SH-SY5Y (cell line): ENCODE results near the gene ST6GALNAC4.

Experiments
- GATA2 ChIP-seq: IDR thresholded peaks from 2 replicates; pipeline ENCODE4 v1.6.1; 2011; ENCODE audit warnings: mild to moderate bottlenecking, low read depth, low read length
- GATA3 ChIP-seq: IDR thresholded peaks from 2 replicates; pipeline ENCODE4 v1.6.1; 2011; ENCODE audit warnings: low read depth, mild to moderate bottlenecking, low read length, moderate library complexity

The ST6GALNAC4 gene

DNA sequence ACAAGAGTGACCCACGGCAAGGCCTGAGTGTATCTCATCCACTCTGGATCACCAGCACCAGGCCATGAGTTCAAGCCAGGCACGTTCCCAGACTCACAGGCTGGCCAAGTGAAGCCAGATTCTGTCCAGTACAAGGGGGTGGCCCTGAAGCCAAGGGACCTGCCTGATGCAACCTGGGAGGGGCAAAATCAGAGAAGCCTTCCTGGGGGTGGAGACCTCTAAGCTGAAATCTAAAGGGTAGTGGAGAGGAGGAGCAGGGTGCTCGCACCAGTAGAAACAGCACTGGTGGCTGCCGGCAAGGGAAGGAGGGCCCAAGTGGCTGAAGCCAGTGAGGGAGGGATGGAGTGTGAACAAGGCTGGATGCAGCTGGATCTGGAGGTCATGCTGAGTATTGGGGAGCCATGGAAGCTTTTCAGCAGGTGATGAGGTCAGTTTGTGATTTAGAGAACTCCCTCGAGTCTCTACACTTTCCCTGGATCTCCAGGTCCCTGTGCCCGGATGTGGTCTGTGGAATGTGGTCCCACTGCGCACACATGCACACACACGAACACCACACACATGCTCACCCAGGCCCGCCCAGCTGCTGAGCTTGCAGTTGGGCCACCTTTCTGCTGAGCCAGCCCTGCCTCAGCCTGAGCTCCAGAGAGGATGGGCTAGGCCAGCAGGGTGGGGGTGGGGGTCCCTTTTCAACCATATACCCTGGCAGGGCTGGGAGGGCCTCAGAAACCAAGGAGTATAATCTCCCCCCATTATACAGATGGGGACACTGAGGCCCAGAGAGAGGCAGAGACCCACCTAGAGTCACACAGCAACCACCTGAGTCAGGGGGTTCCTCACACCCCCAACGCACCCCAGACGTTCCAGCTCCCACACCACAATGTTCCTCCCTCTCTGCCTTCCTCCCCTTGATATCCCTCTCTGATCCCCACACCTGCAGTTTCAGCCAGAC, 12.1 kb upstream of the ST6GALNAC4 start:
- no peak for TF ChIP-seq GATA3

- TF ChIP-seq GATA3: no peak
- TF ChIP-seq GATA2: no peak
These were observed 11.3 kb upstream of the ST6GALNAC4 start for GRCh38 chr9:127927988-127928675.

DNA sequence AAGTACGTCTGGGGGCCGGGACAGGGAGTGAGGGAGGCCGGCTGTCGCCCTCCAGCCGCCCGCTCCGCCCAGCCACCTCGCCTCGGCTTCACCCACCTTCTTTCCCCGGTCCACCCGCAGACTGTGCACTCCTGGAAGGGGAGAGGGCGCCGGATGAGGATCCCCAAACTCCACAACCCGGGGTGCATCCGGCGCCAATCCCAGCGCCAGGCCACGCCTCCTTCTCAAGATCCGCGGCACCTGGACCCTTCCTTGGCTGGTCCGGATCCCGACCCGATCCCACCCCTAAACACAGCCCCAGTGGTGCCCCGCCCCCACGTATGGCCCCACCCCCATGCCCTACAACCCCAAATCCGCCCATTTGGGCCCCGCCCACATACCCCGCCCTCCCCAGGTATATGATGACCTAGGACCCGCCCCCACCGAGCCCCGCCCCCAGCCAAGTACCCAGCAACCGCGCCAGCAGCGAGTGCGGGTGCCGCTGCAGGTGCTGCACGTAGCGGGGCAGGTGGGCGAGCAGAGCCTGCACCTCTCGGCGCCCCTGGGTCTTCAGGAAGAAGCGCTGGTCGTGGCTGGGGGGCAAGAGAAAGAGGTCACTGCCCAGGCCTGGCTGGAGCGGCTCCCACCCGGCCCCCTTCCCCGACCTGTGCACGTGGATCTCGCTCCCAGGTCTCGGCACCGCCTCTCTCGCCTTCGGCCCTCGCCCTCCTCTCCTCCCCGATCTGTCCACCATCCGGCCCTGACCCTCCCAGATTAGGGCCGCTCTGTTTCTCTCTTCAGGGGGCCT, 10.6 kb upstream of the ST6GALNAC4 start:
- TF ChIP-seq GATA3 (no peak), GATA2 (no peak)

- TF ChIP-seq GATA2 (no peak), GATA3 (no peak)
These were observed 10.0 kb upstream of the ST6GALNAC4 start for GRCh38 chr9:127926906-127927200.

DNA sequence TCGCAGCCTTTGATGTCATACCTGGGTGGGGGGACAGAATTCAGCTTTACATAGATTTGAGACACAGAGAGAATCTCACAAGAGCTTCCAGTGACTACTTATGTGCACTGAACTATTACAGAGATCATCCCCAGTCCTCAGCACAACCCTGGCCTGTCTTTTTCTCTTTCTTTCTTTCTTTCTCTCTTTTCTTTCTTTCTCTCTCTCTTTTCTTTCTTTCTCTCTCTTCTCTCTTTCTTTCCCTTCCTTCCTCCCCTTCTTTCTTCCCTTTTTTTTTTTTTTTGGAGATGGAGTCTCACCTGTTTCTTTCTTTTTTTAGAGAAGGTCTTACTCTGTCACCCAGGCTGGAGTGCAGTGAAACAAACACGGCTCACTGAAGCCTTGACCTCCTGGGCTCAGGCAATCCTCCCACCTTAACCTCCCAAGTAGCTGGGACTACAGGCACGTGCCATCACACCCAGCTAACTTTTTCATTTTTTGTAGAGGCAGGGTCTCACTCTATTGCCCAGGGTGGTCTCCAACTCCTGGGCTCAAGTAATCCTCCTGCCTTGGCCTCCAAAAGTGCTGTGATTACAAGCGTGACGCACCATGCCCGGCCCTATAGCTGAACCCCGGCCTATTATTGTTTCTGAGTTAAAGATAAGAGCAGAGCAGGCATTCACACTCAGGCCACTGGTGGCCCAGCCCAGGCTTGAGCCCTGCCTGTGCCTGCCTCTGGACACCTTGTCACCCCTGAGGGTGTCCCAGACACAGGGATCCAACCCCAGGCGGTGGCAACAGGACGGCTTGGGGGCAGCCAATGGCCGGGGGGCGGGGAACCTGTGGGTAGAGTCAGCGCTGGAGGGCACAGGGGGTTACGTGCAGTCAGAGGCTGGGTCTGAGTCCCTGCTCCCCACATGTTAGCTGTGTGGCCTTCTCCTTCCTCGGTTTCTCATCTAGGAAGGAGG, 9.4 kb upstream of the ST6GALNAC4 start:
- TF ChIP-seq GATA2 (no peak), GATA3 (no peak)

- TF ChIP-seq GATA2 (no peak), GATA3 (no peak)
These were observed 8.0 kb upstream of the ST6GALNAC4 start for GRCh38 chr9:127924736-127925444.

- no peak for TF ChIP-seq GATA2
- no peak for TF ChIP-seq GATA3
These were observed 6.9 kb upstream of the ST6GALNAC4 start for GRCh38 chr9:127923771-127924170.

DNA sequence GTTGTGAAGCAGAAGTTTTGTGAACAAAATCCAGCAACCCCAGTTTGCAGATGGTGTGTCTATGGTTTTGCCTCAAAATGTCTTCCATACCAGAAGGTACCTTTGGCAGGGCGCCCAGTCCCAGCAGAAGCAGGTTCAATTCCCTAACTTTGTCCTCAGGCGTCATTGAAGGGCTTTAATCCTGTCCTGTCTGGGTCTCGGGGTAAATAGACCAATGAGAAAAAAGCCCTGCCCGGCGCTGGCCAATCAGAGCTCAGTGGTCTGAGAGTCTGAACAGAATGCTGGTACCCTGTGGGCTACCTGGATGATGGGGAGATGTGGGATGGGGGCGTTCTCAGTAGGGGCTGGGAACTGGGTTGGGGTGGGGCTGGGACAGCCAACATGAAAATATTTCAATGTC, 6.2 kb upstream of the ST6GALNAC4 start:
- TF ChIP-seq GATA3: no peak
- no peak for TF ChIP-seq GATA2

GRCh38 chr9:127921557-127922120, 4.8 kb upstream of the ST6GALNAC4 start:
- TF ChIP-seq GATA3: no peak

DNA sequence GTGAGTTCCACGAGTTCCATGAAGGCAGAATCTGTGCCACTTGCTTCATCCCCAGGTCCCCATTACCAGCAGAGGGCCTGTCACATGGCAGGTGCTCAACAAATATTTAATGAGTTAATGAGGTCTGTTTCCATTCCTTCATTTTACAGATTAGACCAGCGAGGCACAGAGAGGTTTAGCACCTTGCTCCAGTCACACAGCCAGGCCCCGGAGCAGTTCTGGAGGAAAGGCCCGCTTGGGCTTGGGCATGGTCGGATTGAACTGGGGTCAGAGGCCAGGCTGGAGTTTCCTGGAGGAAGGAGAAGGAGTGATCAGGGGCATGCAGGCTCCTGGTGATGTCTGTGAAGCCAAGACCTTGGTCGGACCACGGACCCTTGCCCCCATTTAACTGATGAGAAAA, 4.0 kb upstream of the ST6GALNAC4 start:
- TF ChIP-seq GATA2: no peak
- no peak for TF ChIP-seq GATA3

GRCh38 chr9:127919253-127919815, 2.5 kb upstream of the ST6GALNAC4 start:
- TF ChIP-seq GATA3 (no peak), GATA2 (no peak)
